ENCODE data around the gene GGN.

- TF ChIP-seq CTCF (IDR thresholded peaks at IDR 0.05): no peak
- no peak for TF ChIP-seq POLR2A (IDR thresholded peaks at IDR 0.05)
Measured at GRCh38 chr19:38358071-38358470, 29.8 kb downstream of the GGN start.

Measured in thyroid gland (tissue), 4 donors.